HepG2 (cell line): ENCODE results near the gene SETD5. TPM values are rescaled to one million over a fixed set of nuclear protein-coding genes. Genes with fewer than 3 reads are reported as not detected.

ENCODE experiments used
- ATAC-seq: fragments of 200-7000 bp; cut with Tn5 transposase; 3 replicates; pipeline ENCODE4 v1.9.1; 2020; ENCODE audit warnings: mild to moderate bottlenecking, moderate library complexity
- BruUV-seq: library from RNA; stranded (reverse); fragments of 400-500 nt; replicated peaks from 2 replicates; lab custom pipeline; 2021; lab: Mats Ljungman, UMichigan
- CTCF ChIA-PET: fragments of 300-600 bp; formaldehyde crosslinking; extraction: SDS; loops from one replicate; lab custom pipeline; 2021; ENCODE audit warnings: low total read pairs, inconsistent platforms, low intra/inter-chr PET ratio; lab: Yijun Ruan, JAX
- POLR2A ChIA-PET: fragments of 350-600 bp; sonication (Branson Sonifier 250); formaldehyde crosslinking; loops from one replicate; lab custom pipeline; 2020; ENCODE audit warnings: antibody characterized with exemption, inconsistent platforms; lab: Yijun Ruan, JAX
- DNase-seq: peaks from one replicate; pipeline ENCODE4 v3.0.0-alpha.2; 2015; ENCODE audit warnings: low spot score
- FAIRE-seq: peaks from 3 replicates; lab custom pipeline; 2011; peaks lifted over from hg19 to GRCh38; lab: Jason Lieb, UNC
- H2AFZ ChIP-seq: one replicate; pipeline ENCODE4 v1.6.1; 2011; ENCODE audit warnings: low read length, inconsistent platforms
- H3K27ac ChIP-seq: fragments of 300-600 bp; 3 replicates; pipeline ENCODE4 v1.8.0; 2011; ENCODE audit warnings: mixed run types, mild to moderate bottlenecking, mixed read lengths, low read length, inconsistent platforms; ENCODE audit not compliant: insufficient read depth; ENCODE audit errors: extremely low read length
- H3K27me3 ChIP-seq, 2 experiments: fragments of 200-600 bp in 1 of 2; 2 replicates in 1 of 2; 3 replicates in 1 of 2; pipeline versions ENCODE4 v1.6.0 to v1.8.0; 2011; ENCODE audit warnings: low read length in 2 of 2, mild to moderate bottlenecking in 2 of 2, moderate library complexity in 2 of 2, inconsistent platforms in 1 of 2; ENCODE audit not compliant: insufficient read depth in 2 of 2, control insufficient read depth in 1 of 2
- H3K36me3 ChIP-seq, 2 experiments: fragments of 200-600 bp in 1 of 2; replicated peaks in 1 of 2; 2 replicates in 1 of 2; 3 replicates in 1 of 2; pipeline versions ENCODE4 v1.5.1 to v1.8.0; 2011; ENCODE audit warnings: low read length in 2 of 2, inconsistent platforms in 1 of 2; ENCODE audit not compliant: insufficient read depth in 2 of 2, control insufficient read depth in 1 of 2
- H3K4me1 ChIP-seq: 2 replicates; pipeline ENCODE4 v1.5.1; 2012; ENCODE audit warnings: low read length, inconsistent platforms; ENCODE audit not compliant: insufficient read depth
- H3K4me2 ChIP-seq: 2 replicates; pipeline ENCODE4 v1.6.0; 2011; ENCODE audit warnings: low read depth, low read length, inconsistent platforms
- H3K4me3 ChIP-seq, 3 experiments: fragments of 200-600 bp in 1 of 3; sonication (generic), shearing (Covaris generic) in 1 of 3; replicated peaks in 1 of 3; 2 replicates each; pipeline ENCODE4 v1.5.1; 2011 to 2016; ENCODE audit warnings: low read length in 3 of 3, inconsistent platforms in 2 of 3, low read depth in 2 of 3, mild to moderate bottlenecking in 2 of 3, control low read depth in 1 of 3, mixed read lengths in 1 of 3; ENCODE audit not compliant: insufficient read depth in 1 of 3
- H3K79me2 ChIP-seq: one replicate; pipeline ENCODE4 v1.6.1; 2011; ENCODE audit warnings: low read length, inconsistent platforms; ENCODE audit not compliant: insufficient read depth
- H3K9ac ChIP-seq: 2 replicates; pipeline ENCODE4 v1.6.0; 2011; ENCODE audit warnings: mild to moderate bottlenecking, low read depth, low read length, inconsistent platforms; ENCODE audit not compliant: insufficient read depth
- H3K9me3 ChIP-seq: 2 replicates; pipeline ENCODE4 v1.5.1; 2012; ENCODE audit warnings: mild to moderate bottlenecking, low read length
- H4K20me1 ChIP-seq: 2 replicates; pipeline ENCODE4 v1.6.0; 2011; ENCODE audit warnings: inconsistent platforms, mild to moderate bottlenecking, low read length, moderate library complexity; ENCODE audit not compliant: insufficient read depth
- BCLAF1 ChIP-seq: fragments of 450-650 bp; IDR thresholded peaks from 2 replicates; pipeline ENCODE4 v1.6.1; 2017; ENCODE audit warnings: mild to moderate bottlenecking
- GLI4 ChIP-seq: sonication (generic); formaldehyde crosslinking; IDR thresholded peaks from 2 replicates; pipeline ENCODE4 v1.5.1; 2020; ENCODE audit warnings: missing genetic modification reagents, mild to moderate bottlenecking, moderate library complexity, borderline replicate concordance
- HHEX ChIP-seq: IDR thresholded peaks from 2 replicates; pipeline ENCODE4 v1.6.1; 2016; ENCODE audit warnings: control low read depth
- HNF4A ChIP-seq: sonication (generic); formaldehyde crosslinking; IDR thresholded peaks from 2 replicates; pipeline ENCODE4 v1.4.0; 2020; ENCODE audit warnings: missing genetic modification reagents
- KIAA2018 ChIP-seq: sonication (generic); formaldehyde crosslinking; IDR thresholded peaks from 2 replicates; pipeline ENCODE4 v1.5.0; 2020; ENCODE audit warnings: mild to moderate bottlenecking, missing genetic modification reagents, borderline replicate concordance
- MED13 ChIP-seq: sonication (generic); formaldehyde crosslinking; IDR thresholded peaks from 2 replicates; pipeline ENCODE4 v1.5.0; 2020; ENCODE audit warnings: missing genetic modification reagents
- SIX4 ChIP-seq: sonication (generic); formaldehyde crosslinking; IDR thresholded peaks from 2 replicates; pipeline ENCODE4 v1.4.0; 2020; ENCODE audit warnings: missing genetic modification reagents
- SP1 ChIP-seq, 2 experiments: fragments of 450-650 bp in 1 of 2; sonication (generic) in 1 of 2; formaldehyde crosslinking in 1 of 2; IDR thresholded peaks; 2 replicates each; pipeline versions ENCODE4 v1.4.0 to v1.6.1; 2016 to 2020; ENCODE audit warnings: missing genetic modification reagents in 1 of 2
- ZNF136 ChIP-seq: sonication (generic); formaldehyde crosslinking; IDR thresholded peaks from 2 replicates; pipeline ENCODE4 v1.8.1; 2022; ENCODE audit warnings: low read depth, mild to moderate bottlenecking, moderate library complexity, missing genetic modification reagents
- ZNF18 ChIP-seq: sonication (generic); formaldehyde crosslinking; IDR thresholded peaks from 2 replicates; pipeline ENCODE4 v1.8.0; 2022; ENCODE audit warnings: mild to moderate bottlenecking, missing genetic modification reagents; ENCODE audit not compliant: insufficient replicate concordance
- ZNF20 ChIP-seq: sonication (generic); formaldehyde crosslinking; IDR thresholded peaks from 2 replicates; pipeline ENCODE4 v1.4.0; 2020; ENCODE audit warnings: mild to moderate bottlenecking, moderate library complexity, missing genetic modification reagents
- ZNF343 ChIP-seq: sonication (generic); formaldehyde crosslinking; IDR thresholded peaks from 2 replicates; pipeline ENCODE4 v1.4.0; 2020; ENCODE audit warnings: mild to moderate bottlenecking, missing genetic modification reagents
- ZNF775 ChIP-seq: sonication (generic); formaldehyde crosslinking; IDR thresholded peaks from 2 replicates; pipeline ENCODE4 v1.4.0; 2020; ENCODE audit warnings: missing genetic modification reagents, mild to moderate bottlenecking, moderate library complexity, borderline replicate concordance
- WGBS: methylation state at CpG from one replicate; pipeline ENCODE4 v1.1.6; 2017; ENCODE audit warnings: low lambda C conversion rate; 5-methylcytosine and 5-hydroxymethylcytosine counted together
- in situ Hi-C: cut with HindIII; loops from 2 replicates; pipeline ENCODE4 v1.10.0; 2017; ENCODE audit warnings: low pct_unique_long_range_greater_than_20kb; ENCODE audit not compliant: extremely low pct_ligation_motif_present
- intact Hi-C: fragments of 100-400 bp; cut with micrococcal nuclease; formaldehyde crosslinking; loops from one replicate; pipeline ENCODE4 v1.10.0; 2022; ENCODE audit not compliant: unreplicated experiment
- polyA plus RNA-seq, 8 experiments: library from polyadenylated mRNA; depleted of rRNA in 3 of 8; stranded (reverse) in 7 of 8; unstranded in 1 of 8; fragments of >200 nt; fragmentation: Illumina TruSeq in 4 of 8; extraction: Trizol in 4 of 8; gene quantifications; 2 replicates each; pipeline versions ENCODE4 v1.2.1 to v1.2.3, GENCODE V29; 2011 to 2016; ENCODE audit warnings: low read depth in 4 of 8, missing spikeins in 1 of 8, mixed read lengths in 1 of 8; ENCODE audit not compliant: insufficient read depth in 1 of 8
- total RNA-seq, 5 experiments: library from RNA; depleted of rRNA; stranded (reverse); fragments of >200 nt; fragmentation: Illumina TruSeq; extraction: Trizol; gene quantifications; 2 replicates each; pipeline ENCODE4 v1.2.3, GENCODE V29; 2016; ENCODE audit warnings: low read depth in 1 of 5

SETD5 gene
- total and polyA plus RNA-seq, 2 of the 13 experiments (the other 11 are each of a cell fraction or from before 2014, with no cell fraction given), result 46.8 to 95.8 TPM

- DNase-seq (no peak), FAIRE-seq (no peak), ATAC-seq (no peak)
- 95% methylated on average over 3 of the region's 3 CpGs for WGBS
- POLR2A ChIA-PET, result interaction anchor here (1.2 kb wide), 1 partner anchor 72 kb away, joined by 3 read pairs; the partner anchor contains the start of gene THUMPD3
- Histone ChIP-seq H3K4me3 (no peak overlapping the region), H3K36me3 (peaks cover 29 to 87% of the 10 kb centered on the region in 2 experiments), H3K9ac (no peak overlapping the region), H2AFZ (no peak overlapping the region), H3K9me3 (no peaks in the 10 kb centered on the region), H4K20me1 (peaks cover 13% of the 10 kb centered on the region), H3K79me2 (peaks cover 48% of the 10 kb centered on the region), H3K4me1 (no peaks in the 10 kb centered on the region), H3K27ac (no peak overlapping the region), H3K4me2 (no peak overlapping the region), H3K27me3 (no peaks in the 10 kb centered on the region)
- no TSS peak for BruUV-seq
- in situ Hi-C loops (no loop called here), intact Hi-C loops (no loop called here)
- CTCF ChIA-PET, result no interaction called here
- no peak for TF ChIP-seq SP1 (IDR thresholded peaks at IDR 0.05)
- TF ChIP-seq SP1 (CRISPR knock-in tag; IDR thresholded peaks at IDR 0.05), result no peak
- TF ChIP-seq GLI4 (CRISPR knock-in tag), result no peak
- no peak for TF ChIP-seq SIX4 (CRISPR knock-in tag)
- TF ChIP-seq KIAA2018 (CRISPR knock-in tag), result no peak
- TF ChIP-seq ZNF775 (CRISPR knock-in tag), result no peak
- no peak for TF ChIP-seq MED13 (CRISPR knock-in tag)
- no peak for TF ChIP-seq HNF4A (CRISPR knock-in tag)
- TF ChIP-seq ZNF20 (CRISPR knock-in tag), result no peak
- no peak for TF ChIP-seq ZNF18 (CRISPR knock-in tag)
- TF ChIP-seq ZNF136 (CRISPR knock-in tag), result no peak
- no peak for TF ChIP-seq ZNF343 (CRISPR knock-in tag)
- TF ChIP-seq BCLAF1, result no peak
- no peak for TF ChIP-seq HHEX
These were observed 37.9 kb downstream of the SETD5 start for GRCh38 chr3:9435316-9435715.
